Spleen (tissue), 7 donors: ENCODE measurements around the gene LIN7A.

ENCODE experiments used
- CTCF ChIP-seq, 11 experiments: fragments of 200-600 bp in 7 of 11; fragments of 450-650 bp in 4 of 11; sonication (generic) in 4 of 11; IDR thresholded peaks in 8 of 11; conservative IDR thresholded peaks in 3 of 11; 1 replicate in 7 of 11; 2 replicates in 4 of 11; pipeline versions ENCODE4 v1.4.0 to v1.8.0; 2016 to 2021; ENCODE audit warnings: antibody characterized with exemption in 11 of 11, inconsistent platforms in 4 of 11, mild to moderate bottlenecking in 1 of 11
- POLR2A ChIP-seq, 3 donors: fragments of 450-650 bp; IDR thresholded peaks; one replicate each; pipeline ENCODE4 v1.5.1; 2017; ENCODE audit warnings: antibody characterized with exemption in 3 of 3, mild to moderate bottlenecking in 1 of 3
- donor health status: DM: no; HTN: no; CAD: no; lungs with moderate emphysema.
- donor health status: DM: no; HTN: no; CAD: no.
- donor health status: DM: no; HTN: no; CAD: no.

GRCh38 chr12:80829767-80830166, 108.0 kb downstream of the LIN7A start:
- TF ChIP-seq CTCF (IDR thresholded peaks at IDR 0.05 in 8 of 11, conservative IDR thresholded peaks at IDR 0.05 in 3 of 11) (no peak), POLR2A (IDR thresholded peaks at IDR 0.05) (no peak)
